NCI-H1105 treated with DMSO at 0.1 percent for 48 hours (cell line): Measurements from ENCODE around the gene ASTL.

Experiments used
- DNase-seq: peaks from one replicate; lab custom pipeline; 2025; lab: John Stamatoyannopoulos, UW

ASTL gene

GRCh38 chr2:96130483-96130882 is 7.8 kb downstream of the ASTL start:
- DNase-seq: no peak

GRCh38 chr2:96129528-96130120 is 8.7 kb downstream of the ASTL start:
- DNase-seq: no peak

- no peak for DNase-seq
These were observed 9.8 kb downstream of the ASTL start for GRCh38 chr2:96128456-96128855.

GRCh38 chr2:96124406-96125265 is 13.7 kb downstream of the ASTL start:
- DNase-seq: no peak

- no peak for DNase-seq
These were observed 14.4 kb downstream of the ASTL start for GRCh38 chr2:96123936-96124335.

DNA sequence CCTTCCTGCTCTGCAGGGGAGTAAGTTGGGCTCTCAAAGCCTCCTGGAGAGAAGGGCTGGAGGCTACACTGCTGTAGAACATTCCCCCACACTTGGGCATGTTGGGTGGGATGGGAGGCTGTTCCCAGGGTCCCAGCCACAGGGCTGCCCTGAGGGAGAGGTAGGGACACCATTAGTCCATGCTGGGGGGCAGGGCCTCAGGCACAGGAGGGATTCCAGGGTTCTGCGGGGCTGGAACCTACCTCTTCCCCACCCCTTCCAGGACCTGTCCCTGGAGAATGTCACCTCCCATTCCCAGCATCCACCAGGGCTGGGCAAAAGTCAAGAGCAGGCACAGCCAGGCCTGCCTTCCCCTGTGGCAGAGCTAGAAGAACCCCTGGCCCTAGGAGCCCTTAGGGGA is 15.0 kb downstream of the ASTL start:
- no peak for DNase-seq

GRCh38 chr2:96122391-96122790 is 15.9 kb downstream of the ASTL start:
- DNase-seq: no peak

DNA sequence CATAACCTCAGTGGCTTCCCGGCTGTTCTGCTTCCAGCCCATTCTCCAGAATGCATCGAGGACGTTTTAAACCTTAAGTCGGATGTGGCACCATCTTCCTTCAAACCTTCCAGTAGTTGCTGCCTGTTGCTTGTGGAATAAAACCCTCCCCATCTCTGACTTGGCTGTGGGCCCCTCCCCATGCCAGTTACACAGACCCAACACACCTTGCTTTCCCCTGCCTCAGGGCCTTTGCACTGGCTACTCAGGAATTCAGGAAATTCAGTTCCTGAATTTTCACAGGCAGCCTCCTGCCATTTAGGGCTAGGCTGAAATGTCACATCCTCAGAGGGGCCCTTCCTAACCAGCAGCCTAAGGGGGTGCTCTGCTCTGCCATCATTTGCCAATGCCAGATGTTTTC is 16.9 kb downstream of the ASTL start:
- DNase-seq: no peak

DNA sequence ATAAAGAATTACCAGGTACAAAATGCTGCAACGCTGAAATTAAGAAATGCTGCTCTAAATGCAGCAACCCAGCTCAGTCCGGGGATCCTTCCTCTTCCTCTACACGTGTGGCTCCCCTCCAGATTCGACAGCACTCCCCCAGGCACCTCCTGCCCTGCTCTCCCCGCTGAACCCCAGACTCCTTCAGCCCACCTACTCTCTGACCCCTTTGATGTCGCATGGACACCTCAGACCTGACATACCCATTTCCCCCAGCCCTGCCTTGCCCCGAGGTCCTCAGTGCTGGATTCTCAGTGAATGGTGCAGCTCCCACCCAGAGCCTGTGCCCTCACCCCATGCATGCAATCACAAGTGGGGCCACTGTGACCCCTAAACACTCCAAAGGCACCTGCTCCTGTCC is 17.3 kb downstream of the ASTL start:
- no peak for DNase-seq

- DNase-seq: no peak
These were observed 18.1 kb downstream of the ASTL start for GRCh38 chr2:96120091-96120720.

DNA sequence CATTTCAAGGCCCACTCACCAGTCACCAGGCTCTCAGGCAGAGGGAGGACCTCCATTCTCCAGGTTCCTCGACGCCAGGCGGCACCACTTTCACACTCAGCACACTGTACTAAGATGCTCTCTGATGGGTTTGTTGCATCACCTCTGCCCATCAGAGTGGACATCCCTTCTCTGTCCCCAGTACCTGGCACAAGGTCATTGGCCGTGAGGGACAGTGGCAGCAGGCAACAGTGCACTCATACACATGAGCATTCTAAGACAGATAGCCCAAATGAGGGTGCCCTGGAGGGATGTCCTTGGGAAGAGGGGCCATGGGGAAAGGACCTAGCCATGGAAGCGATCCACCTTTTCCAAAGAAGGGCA is 18.9 kb downstream of the ASTL start:
- DNase-seq: no peak

DNA sequence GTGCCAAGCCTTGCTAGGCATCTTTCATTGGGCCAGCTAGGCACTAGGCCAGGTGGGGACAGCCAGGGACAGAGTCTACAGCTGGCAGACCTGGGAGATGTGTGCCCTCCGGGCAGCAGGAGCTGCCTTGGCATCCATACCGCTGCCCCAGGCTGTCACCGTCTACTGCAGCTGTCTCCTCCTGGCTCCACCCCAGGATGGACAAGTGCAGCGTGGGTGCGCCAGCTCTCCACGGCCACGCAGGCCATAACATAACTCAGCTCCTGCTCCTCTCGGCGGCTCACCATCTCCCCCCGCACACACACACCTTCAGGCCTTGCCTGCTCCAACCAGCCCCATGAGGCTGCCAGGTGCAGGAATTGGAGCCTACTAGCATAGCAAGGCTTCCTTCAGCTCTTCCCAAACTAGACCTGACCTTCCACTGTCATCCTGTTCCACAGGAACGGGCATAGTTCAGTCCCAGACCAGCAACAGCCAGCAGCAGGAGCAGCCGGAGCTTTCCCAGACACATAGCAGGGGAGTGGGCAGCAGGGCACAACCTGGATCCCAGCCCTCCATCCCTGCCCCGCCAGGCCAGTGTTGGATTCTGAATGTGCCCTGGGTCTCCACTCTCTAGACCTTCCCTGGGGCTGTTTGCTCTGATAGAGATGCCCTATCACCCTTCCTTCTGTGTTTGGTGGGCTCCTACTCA is 19.5 kb downstream of the ASTL start:
- no peak for DNase-seq

- DNase-seq: no peak
These were observed 20.4 kb downstream of the ASTL start for GRCh38 chr2:96117701-96118588.

- no peak for DNase-seq
These were observed 21.3 kb downstream of the ASTL start for GRCh38 chr2:96116879-96117533.

GRCh38 chr2:96116424-96116878 is 21.9 kb downstream of the ASTL start, which contains the start of gene ADRA2B:
Gene ADRA2B (minus strand): TSS chr2:96116571. CDS start chr2:96116149, 422 bp downstream.
- no peak for DNase-seq

GRCh38 chr2:96115631-96116423 is 22.5 kb downstream of the ASTL start:
- DNase-seq: no peak

GRCh38 chr2:96114903-96115581 is 23.3 kb downstream of the ASTL start:
- DNase-seq: no peak

DNA sequence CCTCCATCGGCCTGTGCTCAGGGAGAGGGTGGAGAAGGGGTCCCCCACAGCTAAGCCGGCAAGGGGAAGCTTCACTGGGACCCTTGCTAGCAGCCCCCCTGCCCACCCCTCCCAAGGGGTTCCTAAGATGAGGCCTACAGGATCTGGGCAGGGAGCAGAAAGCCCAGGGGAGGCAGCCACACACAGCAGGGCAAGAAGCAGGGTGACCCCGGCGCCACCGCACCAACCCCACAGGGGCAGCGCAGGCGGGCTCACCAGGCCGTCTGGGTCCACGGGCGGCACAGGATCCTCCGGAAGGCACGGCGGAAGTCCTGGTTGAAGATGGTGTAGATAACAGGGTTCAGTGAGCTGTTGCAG is 23.8 kb downstream of the ASTL start:
- no peak for DNase-seq

- DNase-seq: no peak
These were observed 24.4 kb downstream of the ASTL start for GRCh38 chr2:96113951-96114350.

DNA sequence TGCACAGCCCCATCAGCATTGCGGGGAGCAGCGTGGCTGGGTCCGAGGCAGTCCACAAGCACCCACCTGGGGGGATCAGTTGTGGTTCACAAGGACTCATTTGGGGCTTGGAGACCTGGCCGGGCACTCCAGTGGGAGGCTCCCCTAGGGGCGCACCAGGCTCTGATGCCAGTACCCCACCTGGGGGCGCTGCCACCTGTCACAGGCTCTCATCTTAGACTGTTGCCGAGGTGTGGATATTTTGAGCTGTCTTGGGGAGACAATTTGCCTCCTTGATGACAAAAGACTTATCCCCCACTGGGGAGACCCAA is 25.0 kb downstream of the ASTL start:
- no peak for DNase-seq
